HG03139 (cell line): Measurements from ENCODE around the gene RBFOX1.

Source experiments
- ATAC-seq: cut with Tn5 transposase; IDR thresholded peaks from one replicate; pipeline ENCODE4 v1.9.1; 2021; ENCODE audit not compliant: unreplicated experiment

The RBFOX1 gene

DNA sequence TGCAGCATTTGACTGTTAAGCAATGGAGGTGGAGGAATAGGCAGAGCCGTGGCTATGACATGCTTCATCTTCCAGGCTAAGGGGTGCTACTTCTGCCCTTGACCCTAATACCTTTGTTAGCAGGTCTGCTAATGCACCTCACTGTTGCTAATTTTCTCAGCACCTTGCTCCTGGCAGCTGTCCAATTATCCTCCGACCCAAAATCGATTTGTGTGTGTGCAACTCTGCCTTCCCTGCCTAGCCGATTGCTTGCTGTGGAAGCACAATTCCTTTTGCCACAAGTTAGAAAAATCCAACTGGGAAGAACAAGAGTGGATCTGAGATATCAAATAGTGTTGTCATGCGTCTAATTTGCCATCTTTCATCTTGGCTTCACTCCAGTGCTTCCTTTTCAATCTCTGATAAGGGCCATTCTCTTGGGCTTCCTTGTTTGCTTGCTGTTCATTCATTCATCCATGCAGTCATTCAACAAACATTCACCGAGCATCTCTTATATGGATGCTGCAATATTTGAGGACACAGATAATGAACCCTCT is 422.8 kb downstream of the RBFOX1 start:
- no peak for ATAC-seq
